Esophagus mucosa (tissue), 1 donor: ENCODE measurements around the gene CDKL5. TPM values are rescaled to one million over a fixed set of nuclear protein-coding genes. Genes with fewer than 3 reads are reported as not detected.

Source experiments
- ATAC-seq: fragments of 200-7000 bp; cut with Tn5 transposase; one replicate; pipeline ENCODE4 v1.9.1; 2020
- total RNA-seq: library from RNA; stranded (reverse); gene quantifications from one replicate; pipeline ENCODE4 v1.2.4, GENCODE V29; 2023
- donor health status: DM: yes; HTN: yes; CAD: no.

CDKL5 gene
- total RNA-seq, 1 donor from 2014 or later = 8.7 TPM

GRCh38 chrX:18701621-18702361 is 276.4 kb downstream of the CDKL5 start:
- ATAC-seq = no peak

- no peak for ATAC-seq
Measured at GRCh38 chrX:18702362-18703195, 277.2 kb downstream of the CDKL5 start.

Other genes with a start within 250 kb of the CDKL5 start
- gene BEND2, start 204.7 kb upstream of the CDKL5 start, total RNA-seq = not detected
- gene SCML2, start 70.9 kb upstream of the CDKL5 start, total RNA-seq = 0.64 TPM
- not detected for gene RS1, start 246.5 kb downstream of the CDKL5 start, total RNA-seq